HG02981 (cell line): Measurements from ENCODE around the gene P2RY2.

Source experiments
- ATAC-seq: cut with Tn5 transposase; IDR thresholded peaks from one replicate; pipeline ENCODE4 v1.9.1; 2021; ENCODE audit warnings: mild to moderate bottlenecking, moderate library complexity; ENCODE audit not compliant: unreplicated experiment

Gene P2RY2

GRCh38 chr11:73281201-73281741, 63.2 kb downstream of the P2RY2 start:
- no peak for ATAC-seq

GRCh38 chr11:73281796-73282660, 63.9 kb downstream of the P2RY2 start:
- ATAC-seq, result no peak

DNA sequence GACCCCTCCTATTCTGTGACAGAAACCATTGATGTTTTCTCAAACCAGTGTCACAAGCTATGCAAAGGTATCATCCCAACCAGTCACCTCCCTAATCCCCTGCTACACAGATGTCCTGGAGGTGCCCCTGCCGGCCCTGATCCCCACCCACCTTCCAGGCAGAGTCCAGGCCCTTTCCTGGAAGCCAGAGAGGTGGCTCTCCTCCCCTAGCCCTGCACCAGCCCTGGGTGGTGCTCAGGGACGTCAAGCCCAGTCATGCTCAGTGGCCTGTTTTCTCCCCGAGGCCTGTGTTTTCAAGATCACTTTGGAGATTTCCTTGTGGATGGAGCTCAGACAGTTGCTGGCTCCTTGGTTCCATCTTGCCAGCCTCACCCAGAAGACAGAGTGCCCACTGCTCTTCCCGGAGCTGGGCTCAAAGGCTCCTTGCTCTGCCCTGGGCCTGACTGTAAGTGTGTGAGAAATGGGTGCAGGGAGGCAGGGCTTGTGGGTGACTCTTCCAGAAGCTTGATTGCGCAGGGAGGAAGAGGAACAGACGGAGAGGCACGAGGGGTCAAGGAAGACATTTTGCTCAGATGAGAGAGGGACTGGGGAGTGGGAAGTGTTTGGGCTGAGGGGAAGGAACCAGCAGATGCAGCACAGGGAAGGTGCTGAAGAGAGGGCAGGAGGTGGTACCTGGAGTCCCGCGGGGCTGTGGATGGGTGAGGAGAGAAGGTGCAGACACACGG, 65.4 kb downstream of the P2RY2 start:
- no peak for ATAC-seq

- ATAC-seq, result no peak
Measured at GRCh38 chr11:73284106-73284505, 66.0 kb downstream of the P2RY2 start.

DNA sequence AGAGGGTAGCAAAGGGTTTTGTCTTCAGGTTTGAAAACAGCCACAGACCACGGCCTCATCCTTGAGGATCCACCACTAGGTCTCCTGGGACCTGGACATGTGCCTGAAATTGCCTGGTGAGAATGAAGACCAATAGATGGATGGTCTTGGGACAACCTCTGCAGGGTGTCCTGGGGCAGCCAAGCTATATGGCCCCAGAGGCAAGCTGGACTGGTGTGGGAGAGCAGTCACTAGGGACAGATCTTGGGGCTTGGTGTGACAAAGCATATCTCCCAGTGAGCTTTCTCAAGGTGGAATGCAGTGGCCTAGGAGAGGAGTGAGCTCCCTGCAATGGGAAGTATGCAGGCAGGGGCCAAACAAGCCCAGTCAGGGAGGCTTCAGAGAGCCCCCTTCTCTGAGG, 67.6 kb downstream of the P2RY2 start:
- no peak for ATAC-seq
